ENCODE results near the gene UBQLN1. TPM values are rescaled to one million over a fixed set of nuclear protein-coding genes. Genes with fewer than 3 reads are reported as not detected.
A peak's percentile ranks its signal among the peaks of the same experiment; 100 is the strongest.
"Not testable (repeated sequence)": the region's sequence is repeated elsewhere in the genome, so short reads cannot be mapped to it uniquely, and the experiment has no call there.

The UBQLN1 gene
- total and polyA plus RNA-seq, 5 experiments from 2014 or later: 65.4 to 122 (median 70.8) TPM

DNA sequence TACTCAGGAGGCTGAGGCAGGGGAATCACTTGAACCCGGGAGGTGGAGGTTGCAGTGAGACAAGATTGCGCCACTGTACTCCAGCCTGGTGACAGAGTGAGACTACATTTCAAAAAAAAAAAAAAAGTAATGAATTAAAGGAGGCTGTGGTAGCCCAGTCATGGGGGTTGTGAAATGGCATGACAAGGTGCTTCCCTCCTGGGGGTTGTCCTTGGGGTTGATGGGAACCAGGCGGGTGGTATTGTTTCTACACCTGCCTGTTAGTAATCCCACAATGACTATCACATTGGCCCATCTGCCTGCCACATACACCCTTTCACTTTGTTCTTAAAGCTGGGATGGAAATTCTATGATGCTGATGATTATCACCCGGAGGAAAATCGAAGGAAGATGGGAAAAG, 79.2 kb downstream of the UBQLN1 start:
- Mint-ChIP-seq H3K36me3 (peaks cover 0 to 6% (median 0%) of the 10 kb centered on the region in 3 donors), H3K4me1 (peaks cover 19 to 37% (median 24%) of the 10 kb centered on the region in 4 donors), H3K9me3 (no peaks in the 10 kb centered on the region), H3K27me3 (no peaks in the 10 kb centered on the region), H3K4me3 (no peak overlapping the region), H3K27ac (peak overlapping the region in 4 of 10 donors; percentile 16 to 33 (median 22))
- ATAC-seq (no peak), DNase-seq (no peak)
- POLR2A ChIA-PET: interaction anchor here (0.5 to 1.0 kb wide), 2 partner anchors 79 to 334 kb away, joined by 3 to 5 read pairs; partner anchors contain the start of gene UBQLN1

DNA sequence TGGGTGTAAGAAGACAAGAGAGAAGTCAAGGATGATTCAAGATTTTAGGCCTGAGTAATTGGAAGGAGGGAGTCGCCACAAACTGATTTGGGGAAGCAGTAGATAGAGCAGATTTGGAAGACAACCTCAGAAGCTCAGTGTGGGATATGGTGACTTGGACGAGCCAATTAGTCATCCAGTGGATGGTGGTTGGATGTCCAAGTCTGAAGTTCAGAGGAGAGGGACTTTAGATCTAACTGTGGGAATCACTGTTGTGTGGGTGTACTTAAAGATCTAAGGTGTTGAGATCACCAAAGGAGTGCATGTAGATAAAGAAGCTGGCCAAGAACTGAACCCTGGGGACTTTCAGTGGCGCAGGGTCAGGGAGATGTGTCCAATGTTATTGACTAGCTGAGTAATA, 82.6 kb downstream of the UBQLN1 start:
- Mint-ChIP-seq H3K36me3 (peaks cover 0 to 6% (median 0%) of the 10 kb centered on the region in 3 donors), H3K27me3 (no peaks in the 10 kb centered on the region), H3K4me1 (peaks cover 25 to 45% (median 37%) of the 10 kb centered on the region in 4 donors), H3K4me3 (peak overlapping the region in 4 of 10 donors; percentile 1 to 11 (median 4)), H3K27ac (peak overlapping the region; percentile 2 to 95 (median 60)), H3K9me3 (no peaks in the 10 kb centered on the region)
- ATAC-seq: no peak
- POLR2A ChIA-PET: interaction anchor here (0.6 to 2.5 kb wide), 2 partner anchors 80 to 82 kb away, joined by 3 to 25 read pairs; partner anchors contain the start of gene UBQLN1
- no peak for DNase-seq

- no peaks in the 10 kb centered on the region for H3K9me3 Mint-ChIP-seq
- no peaks in the 10 kb centered on the region for H3K27me3 Mint-ChIP-seq
- peaks cover 0 to 4% (median 0%) of the 10 kb centered on the region in 3 donors for H3K36me3 Mint-ChIP-seq
- DNase-seq: peak in 1 of 10 donors; percentile 36
- H3K4me3 Mint-ChIP-seq: peak overlapping the region; percentile 91 to 96 (median 94)
- POLR2A ChIA-PET: interaction anchor here (0.8 to 2.5 kb wide), 8 partner anchors 9 to 356 kb away, joined by 3 to 25 read pairs (median 8); partner anchors contain the start of genes HNRNPK, KIF27, RMI1 and UBQLN1
- H3K27ac Mint-ChIP-seq: peak overlapping the region; percentile 89 to 98 (median 94)
- H3K4me1 Mint-ChIP-seq: peaks cover 23 to 41% (median 37%) of the 10 kb centered on the region in 4 donors
- ATAC-seq: peak; percentile 15 to 34
These were observed 84.1 kb downstream of the UBQLN1 start for GRCh38 chr9:83623679-83624076.

DNA sequence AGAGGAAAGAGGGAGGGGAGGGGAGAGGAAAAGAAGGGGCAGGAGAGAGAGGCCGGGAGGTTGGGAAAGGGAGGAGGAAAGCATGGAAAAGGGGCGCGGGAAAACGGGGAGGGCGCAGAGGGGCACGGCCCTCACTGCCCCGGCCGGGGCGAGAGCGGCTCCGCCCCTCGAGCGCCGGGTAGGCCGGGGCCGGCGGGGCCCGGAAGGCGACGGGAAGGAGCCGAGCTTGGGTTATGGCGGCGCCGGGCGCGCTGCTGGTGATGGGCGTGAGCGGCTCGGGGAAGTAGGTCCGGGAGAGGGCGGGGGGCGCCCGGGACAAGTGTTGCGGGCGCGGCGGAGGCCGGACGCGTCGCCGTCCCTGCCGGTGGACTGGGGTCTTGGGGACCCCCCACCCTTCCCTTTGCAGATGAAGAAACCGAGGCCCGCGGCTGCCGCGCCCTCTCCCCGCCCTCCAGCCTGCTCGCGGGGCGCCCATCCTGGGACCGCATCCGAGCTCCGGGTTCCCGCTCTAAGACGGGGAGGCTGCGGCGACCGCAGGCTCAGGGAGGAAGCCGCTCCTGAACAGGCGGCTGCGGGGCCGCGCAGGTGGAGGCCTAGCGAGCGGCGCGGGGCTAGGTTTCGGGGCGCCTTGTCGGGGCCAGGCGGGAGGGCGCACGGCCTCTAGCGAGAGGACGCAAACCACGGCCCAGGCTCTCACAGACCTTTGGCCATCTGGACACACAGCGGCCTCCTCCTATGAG, 84.6 kb downstream of the UBQLN1 start, which contains the start of gene IDNK:
IDNK (plus strand) TSS at position 205 of the 740 bp plus-strand sequence; CDS start at position 234, 29 bp downstream.
- H3K4me1 Mint-ChIP-seq: peaks cover 23 to 41% (median 37%) of the 10 kb centered on the region in 4 donors
- no peaks in the 10 kb centered on the region for H3K27me3 Mint-ChIP-seq
- peaks cover 0 to 4% (median 0%) of the 10 kb centered on the region in 3 donors for H3K36me3 Mint-ChIP-seq
- peak within 1 kb of the TSS; percentile 91 to 96 (median 94) for H3K4me3 Mint-ChIP-seq
- POLR2A ChIA-PET: interaction anchor here (0.8 to 2.5 kb wide), 9 partner anchors 10 to 357 kb away, joined by 3 to 25 read pairs (median 4); partner anchors contain the start of genes HNRNPK, KIF27, RMI1 and UBQLN1
- H3K27ac Mint-ChIP-seq: peak within 1 kb of the TSS; percentile 89 to 98 (median 96)
- ATAC-seq (peak; percentile 88 to 91), DNase-seq (peak; percentile 34 to 77 (median 60))
- H3K9me3 Mint-ChIP-seq: no peaks in the 10 kb centered on the region

- H3K27ac Mint-ChIP-seq: peak overlapping the region; percentile 89 to 98 (median 96)
- peaks cover 23 to 39% (median 37%) of the 10 kb centered on the region in 4 donors for H3K4me1 Mint-ChIP-seq
- H3K4me3 Mint-ChIP-seq: peak overlapping the region; percentile 91 to 96 (median 94)
These were observed 85.3 kb downstream of the UBQLN1 start for GRCh38 chr9:83622433-83622938.

GRCh38 chr9:83620841-83621636, 86.7 kb downstream of the UBQLN1 start:
- peak overlapping the region in 9 of 10 donors; percentile 36 to 94 (median 66) for H3K4me3 Mint-ChIP-seq
- POLR2A ChIA-PET: interaction anchor here (1.2 to 2.0 kb wide), 4 partner anchors 28 to 359 kb away, joined by 3 to 6 read pairs (median 5); partner anchors contain the start of genes HNRNPK, KIF27 and UBQLN1
- peak overlapping the region in 7 of 10 donors; percentile 18 to 93 (median 61) for H3K27ac Mint-ChIP-seq

More at GRCh38 chr9:83622433-83622938, 85.3 kb downstream of the UBQLN1 start:
- ATAC-seq: peak; percentile 56 to 60
- peaks cover 0 to 4% (median 0%) of the 10 kb centered on the region in 3 donors for H3K36me3 Mint-ChIP-seq
- H3K9me3 Mint-ChIP-seq: no peaks in the 10 kb centered on the region
- H3K27me3 Mint-ChIP-seq: no peaks in the 10 kb centered on the region
- POLR2A ChIA-PET: interaction anchor here (0.9 to 2.5 kb wide), 5 partner anchors 27 to 357 kb away, joined by 3 to 25 read pairs (median 13); partner anchors contain the start of genes HNRNPK, KIF27, RMI1 and UBQLN1
- DNase-seq: peak in 3 of 10 donors; percentile 4 to 37 (median 16)

DNA sequence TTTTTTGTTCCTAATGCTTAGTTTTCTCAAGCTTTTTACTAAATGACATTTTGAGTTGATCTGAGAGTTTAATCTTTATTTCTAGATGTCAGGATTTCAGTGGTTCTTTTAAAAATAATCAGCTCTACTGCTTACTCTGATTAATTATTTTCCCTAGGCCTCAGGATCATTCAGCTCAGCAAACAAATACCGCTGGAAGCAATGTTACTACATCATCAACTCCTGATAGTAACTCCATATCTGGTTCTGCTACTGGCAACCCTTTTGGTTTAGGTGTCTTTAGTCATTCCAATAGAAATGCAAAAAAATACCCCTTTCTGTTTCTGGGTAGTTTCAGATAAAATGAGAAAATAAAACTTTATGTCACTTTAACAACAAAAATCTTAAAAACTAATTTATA, 90.5 kb downstream of the UBQLN1 start:
- H3K9me3 Mint-ChIP-seq: no peaks in the 10 kb centered on the region
- H3K27me3 Mint-ChIP-seq: peaks cover 0 to 6% (median 6%) of the 10 kb centered on the region in 5 donors
- H3K4me3 Mint-ChIP-seq: no peak overlapping the region
- DNase-seq (no peak), ATAC-seq (no peak)
- peaks cover 4 to 11% (median 10%) of the 10 kb centered on the region in 4 donors for H3K4me1 Mint-ChIP-seq
- POLR2A ChIA-PET: no interaction called here
- no peaks in the 10 kb centered on the region for H3K36me3 Mint-ChIP-seq
- H3K27ac Mint-ChIP-seq: no peak overlapping the region

More at GRCh38 chr9:83620841-83621636, 86.7 kb downstream of the UBQLN1 start:
- Mint-ChIP-seq H3K4me1 (peaks cover 19 to 35% (median 34%) of the 10 kb centered on the region in 4 donors), H3K27me3 (no peaks in the 10 kb centered on the region), H3K36me3 (no peaks in the 10 kb centered on the region), H3K9me3 (no peaks in the 10 kb centered on the region)
- peak in 8 of 10 donors; percentile 4 to 50 (median 37) for DNase-seq
- ATAC-seq: no peak

- H3K9me3 Mint-ChIP-seq, H3K36me3 Mint-ChIP-seq, DNase-seq, H3K27ac Mint-ChIP-seq, POLR2A ChIA-PET, ATAC-seq, H3K4me1 Mint-ChIP-seq: not testable (repeated sequence)
- Mint-ChIP-seq H3K4me3 (peak overlapping the region in 1 of 10 donors; percentile 51), H3K27me3 (peaks cover 0 to 11% (median 6%) of the 10 kb centered on the region in 5 donors)
These were observed 94.5 kb downstream of the UBQLN1 start for GRCh38 chr9:83613298-83613697.

Other genes with a start within 250 kb of the UBQLN1 start
- under 1 TPM; 0.52 to 0.74 TPM for gene FRMD3, start 169.6 kb downstream of the UBQLN1 start, total RNA-seq
- under 1 TPM in 1 of 3 donors, not detected in 2; 0.08 TPM for gene FRMD3, start 169.6 kb downstream of the UBQLN1 start, polyA plus RNA-seq
- 10 to 100 TPM; 11.4 to 12.6 TPM for gene IDNK, start 84.8 kb downstream of the UBQLN1 start, total RNA-seq
- gene IDNK, start 84.8 kb downstream of the UBQLN1 start, polyA plus RNA-seq: 10 to 100 TPM; 15.8 to 19.3 (median 19.1) TPM
- 10 to 100 TPM; 15.5 to 17.5 TPM for gene GKAP1, start 109.8 kb upstream of the UBQLN1 start, total RNA-seq
- 1 to 10 TPM; 5.4 to 9.7 (median 6.2) TPM for gene GKAP1, start 109.8 kb upstream of the UBQLN1 start, polyA plus RNA-seq
- gene KIF27, start 213.5 kb upstream of the UBQLN1 start, total RNA-seq: 1 to 10 TPM; 7.4 to 8.4 TPM
- gene KIF27, start 213.5 kb upstream of the UBQLN1 start, polyA plus RNA-seq: 1 to 10 TPM; 1.1 to 2.1 (median 1.3) TPM